A549 (cell line): ENCODE results near the gene CHST15. TPM values are rescaled to one million over a fixed set of nuclear protein-coding genes. Genes with fewer than 3 reads are reported as not detected.

Experiments used
- ATAC-seq, 2 experiments: fragments of 200-7000 bp in 1 of 2; fragments of >200 bp in 1 of 2; cut with Nextera tagmentation in 1 of 2; cut with Tn5 transposase in 1 of 2; 3 replicates each; pipeline versions ENCODE4 v1.8.0 to v1.9.1; 2018 to 2020; ENCODE audit warnings: mild to moderate bottlenecking in 1 of 2, moderate library complexity in 1 of 2
- CTCF ChIA-PET: fragments of 300-600 bp; sonication (Branson Sonifier 250); formaldehyde crosslinking; extraction: SDS; loops from one replicate; lab custom pipeline; 2021; ENCODE audit warnings: antibody characterized with exemption, inconsistent platforms; lab: Yijun Ruan, JAX
- POLR2A ChIA-PET: fragments of 350-600 bp; formaldehyde crosslinking; extraction: SDS; loops from one replicate; lab custom pipeline; 2021; ENCODE audit warnings: antibody characterized with exemption, inconsistent platforms; lab: Yijun Ruan, JAX
- DNase-seq, 2 experiments: peaks; one replicate each; pipeline versions ENCODE4 v3.0.0 to v3.0.0-alpha.2; 2011 to 2016; ENCODE audit warnings: low read depth in 1 of 2, low spot score in 1 of 2
- FAIRE-seq: peaks from 2 replicates; lab custom pipeline; 2011; peaks lifted over from hg19 to GRCh38; lab: Jason Lieb, UNC
- H3K27ac ChIP-seq, 2 experiments: fragments of >200 bp; sonication (Bioruptor Twin); formaldehyde crosslinking; 3 replicates each; pipeline ENCODE4 v1.5.1; 2016 to 2017
- H3K4me1 ChIP-seq: fragments of >200 bp; sonication (Bioruptor Twin); formaldehyde crosslinking; 3 replicates; pipeline ENCODE4 v1.6.1; 2016
- H3K4me2 ChIP-seq: fragments of >200 bp; sonication (Bioruptor Twin); formaldehyde crosslinking; 3 replicates; pipeline ENCODE4 v1.6.1; 2016
- H3K4me3 ChIP-seq: fragments of >200 bp; sonication (Bioruptor Twin); formaldehyde crosslinking; 3 replicates; pipeline ENCODE4 v1.5.1; 2016
- H3K9me3 ChIP-seq: fragments of >200 bp; sonication (Bioruptor Twin); formaldehyde crosslinking; 3 replicates; pipeline ENCODE4 v1.6.1; 2016
- CBX2 ChIP-seq: fragments of 200-600 bp; sonication (generic); IDR thresholded peaks from 2 replicates; pipeline ENCODE4 v1.6.1; 2016; ENCODE audit warnings: low read depth, mild to moderate bottlenecking, borderline replicate concordance
- CBX8 ChIP-seq: fragments of 200-600 bp; sonication (generic); IDR thresholded peaks from 2 replicates; pipeline ENCODE4 v1.6.1; 2016
- CEBPB ChIP-seq, 2 experiments: fragments of >200 bp in 1 of 2; sonication (Bioruptor Twin) in 1 of 2; formaldehyde crosslinking in 1 of 2; IDR thresholded peaks; 2 replicates each; pipeline ENCODE4 v1.6.1; 2012 to 2016
- CHD2 ChIP-seq: fragments of 150-350 bp; IDR thresholded peaks from 2 replicates; pipeline ENCODE4 v1.6.1; 2014; ENCODE audit warnings: low read length; ENCODE audit not compliant: partially characterized antibody
- CHD4 ChIP-seq: fragments of 200-600 bp; sonication (generic); IDR thresholded peaks from 2 replicates; pipeline ENCODE4 v1.6.1; 2016; ENCODE audit warnings: antibody characterized with exemption, mild to moderate bottlenecking, borderline replicate concordance
- EHF ChIP-seq: fragments of 250-450 bp; sonication (Bioruptor Pico); IDR thresholded peaks from 2 replicates; pipeline ENCODE4 v1.5.0; 2020; ENCODE audit warnings: mild to moderate bottlenecking
- EHMT2 ChIP-seq: fragments of 200-600 bp; sonication (generic); IDR thresholded peaks from 2 replicates; pipeline ENCODE4 v1.6.1; 2016; ENCODE audit warnings: antibody characterized with exemption, low read depth, mild to moderate bottlenecking, moderate library complexity
- EP300 ChIP-seq, 2 experiments: fragments of >200 bp; sonication (Bioruptor Twin); formaldehyde crosslinking; IDR thresholded peaks; 2 replicates in 1 of 2; 3 replicates in 1 of 2; pipeline ENCODE4 v1.6.1; 2016 to 2017
- FOSB ChIP-seq: fragments of 250-450 bp; sonication (Bioruptor Pico); IDR thresholded peaks from 2 replicates; pipeline ENCODE4 v1.5.0; 2020; ENCODE audit warnings: mild to moderate bottlenecking, moderate library complexity
- FOSL2 ChIP-seq, 2 experiments: fragments of 450-650 bp in 1 of 2; fragments of >200 bp in 1 of 2; sonication (Bioruptor Twin) in 1 of 2; formaldehyde crosslinking; IDR thresholded peaks; 2 replicates each; pipeline versions ENCODE4 v1.5.0 to v1.6.1; 2016 to 2020; ENCODE audit warnings: mild to moderate bottlenecking in 1 of 2, moderate library complexity in 1 of 2
- FOXS1 ChIP-seq: fragments of 250-450 bp; sonication (Bioruptor Pico); IDR thresholded peaks from 2 replicates; pipeline ENCODE4 v1.5.0; 2020; ENCODE audit warnings: mild to moderate bottlenecking, moderate library complexity
- GATA3 ChIP-seq: IDR thresholded peaks from 2 replicates; pipeline ENCODE4 v1.6.1; 2012; ENCODE audit warnings: borderline replicate concordance
- HOXA7 ChIP-seq: fragments of 250-450 bp; sonication (Bioruptor Pico); IDR thresholded peaks from 2 replicates; pipeline ENCODE4 v1.5.0; 2020; ENCODE audit warnings: mild to moderate bottlenecking, moderate library complexity
- MAFK ChIP-seq: fragments of 450-650 bp; IDR thresholded peaks from 2 replicates; pipeline ENCODE4 v1.6.1; 2014; ENCODE audit not compliant: partially characterized antibody
- MAZ ChIP-seq: fragments of 150-350 bp; IDR thresholded peaks from 2 replicates; pipeline ENCODE4 v1.6.1; 2014; ENCODE audit warnings: antibody characterized with exemption, low read depth, low read length, borderline replicate concordance
- NR3C1 ChIP-seq: fragments of >200 bp; sonication (Bioruptor Twin); formaldehyde crosslinking; IDR thresholded peaks from 3 replicates; pipeline ENCODE4 v1.6.1; 2017
- POLR2A ChIP-seq: IDR thresholded peaks from 2 replicates; pipeline ENCODE4 v1.6.1; 2012; ENCODE audit warnings: mild to moderate bottlenecking, low read length
- POLR2AphosphoS2 ChIP-seq: conservative IDR thresholded peaks from 2 replicates; pipeline ENCODE4 v1.6.1; 2012; ENCODE audit warnings: low read length, improper control_type of control experiment, inconsistent platforms
- RNF2 ChIP-seq: fragments of 200-600 bp; sonication (generic); IDR thresholded peaks from 2 replicates; pipeline ENCODE4 v1.6.1; 2016; ENCODE audit warnings: low read depth, mild to moderate bottlenecking, antibody characterized with exemption, moderate library complexity, borderline replicate concordance
- SREBF2 ChIP-seq: fragments of 450-650 bp; IDR thresholded peaks from 2 replicates; pipeline ENCODE4 v1.6.1; 2014; ENCODE audit warnings: mild to moderate bottlenecking, moderate library complexity
- ZC3H11A ChIP-seq: fragments of 450-650 bp; IDR thresholded peaks from 2 replicates; pipeline ENCODE4 v1.6.1; 2014; ENCODE audit warnings: antibody characterized with exemption, mild to moderate bottlenecking
- ZFP36 ChIP-seq: fragments of 450-650 bp; IDR thresholded peaks from 2 replicates; pipeline ENCODE4 v1.6.1; 2014; ENCODE audit warnings: borderline replicate concordance; ENCODE audit not compliant: partially characterized antibody
- ZNF302 ChIP-seq: fragments of 250-450 bp; sonication (Bioruptor Pico); IDR thresholded peaks from 2 replicates; pipeline ENCODE4 v1.9.0; 2021; ENCODE audit warnings: inconsistent platforms, mild to moderate bottlenecking, moderate library complexity
- WGBS: methylation state at CpG from one replicate; pipeline ENCODE4 v1.1.6; 2017; ENCODE audit errors: missing lambda C conversion rate; 5-methylcytosine and 5-hydroxymethylcytosine counted together
- polyA plus RNA-seq, 4 experiments: library from polyadenylated mRNA; depleted of rRNA in 3 of 4; stranded (reverse); fragments of >200 nt; fragmentation: RNase III in 1 of 4; extraction: RNeasy Plus Mini Kit Qiagen cat#74134 plus additional on column Dnase treatment in 1 of 4; gene quantifications; 2 replicates in 3 of 4; 3 replicates in 1 of 4; pipeline ENCODE4 v1.2.3, GENCODE V29; 2011 to 2017
- TF ChIP-seq, protein P1 (sequence below): fragments of 250-450 bp; sonication (Bioruptor Pico); IDR thresholded peaks from 2 replicates; pipeline ENCODE4 v1.5.0; 2020; ENCODE audit warnings: low read depth, mild to moderate bottlenecking, moderate library complexity
- TF ChIP-seq, protein P2 (sequence below): fragments of >200 bp; sonication (Bioruptor Twin); formaldehyde crosslinking; IDR thresholded peaks from 2 replicates; pipeline ENCODE4 v1.6.1; 2016
- TF ChIP-seq, protein P3 (sequence below): fragments of >200 bp; sonication (Bioruptor Twin); formaldehyde crosslinking; IDR thresholded peaks from 3 replicates; pipeline ENCODE4 v1.6.1; 2016
- TF ChIP-seq, protein P4 (sequence below): fragments of >200 bp; sonication (Bioruptor Twin); formaldehyde crosslinking; IDR thresholded peaks from 3 replicates; pipeline ENCODE4 v1.5.1; 2016
- TF ChIP-seq, protein P5 (sequence below): fragments of 250-450 bp; sonication (Bioruptor Pico); IDR thresholded peaks from 2 replicates; pipeline ENCODE4 v1.5.0; 2021; ENCODE audit warnings: mild to moderate bottlenecking, moderate library complexity, borderline replicate concordance

CHST15 gene
- polyA plus RNA-seq, 2 of the 4 experiments (the other 2 are of a cell fraction): 5.1 to 10.3 TPM

DNA sequence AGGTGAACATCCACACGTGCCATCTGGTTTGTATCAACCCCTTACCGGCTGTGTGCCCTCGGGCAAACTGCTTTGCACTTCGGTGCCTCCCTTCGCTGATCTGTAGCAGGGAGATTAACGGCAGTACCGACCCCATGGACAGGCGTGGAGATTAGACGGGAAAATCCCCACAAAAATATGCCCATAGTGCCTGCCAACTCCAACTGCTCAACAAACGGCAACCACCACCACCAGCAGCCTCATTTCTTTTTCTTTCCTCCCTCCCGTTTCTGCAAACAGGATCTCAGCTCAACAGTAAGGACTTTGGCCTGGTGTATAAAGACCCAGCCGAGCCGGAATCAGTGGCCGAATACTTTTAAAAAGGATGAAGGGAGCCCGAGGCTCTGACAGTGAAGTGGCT lies 31.0 kb downstream of the CHST15 start:
- DNase-seq: no peak
- TF ChIP-seq GATA3 (no peak), MAFK (no peak), CBX2 (no peak), FOSL2 (IDR thresholded peaks at IDR 0.05) (no peak), FOSL2 (CRISPR knock-in tag; IDR thresholded peaks at IDR 0.05) (no peak), ZFP36 (no peak), CHD4 (no peak), ZNF302 (no peak), RNF2 (no peak), EHF (CRISPR knock-in tag) (no peak), CEBPB (IDR thresholded peaks at IDR 0.05) (no peak), EP300 (IDR thresholded peaks at IDR 0.05) (no peak), HOXA7 (CRISPR knock-in tag) (no peak), ZC3H11A (no peak), POLR2A (no peak), FOSB (no peak)
- TF ChIP-seq, protein P1, sequence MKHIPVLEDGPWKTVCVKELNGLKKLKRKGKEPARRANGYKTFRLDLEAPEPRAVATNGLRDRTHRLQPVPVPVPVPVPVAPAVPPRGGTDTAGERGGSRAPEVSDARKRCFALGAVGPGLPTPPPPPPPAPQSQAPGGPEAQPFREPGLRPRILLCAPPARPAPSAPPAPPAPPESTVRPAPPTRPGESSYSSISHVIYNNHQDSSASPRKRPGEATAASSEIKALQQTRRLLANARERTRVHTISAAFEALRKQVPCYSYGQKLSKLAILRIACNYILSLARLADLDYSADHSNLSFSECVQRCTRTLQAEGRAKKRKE: no peak
- TF ChIP-seq, protein P2, sequence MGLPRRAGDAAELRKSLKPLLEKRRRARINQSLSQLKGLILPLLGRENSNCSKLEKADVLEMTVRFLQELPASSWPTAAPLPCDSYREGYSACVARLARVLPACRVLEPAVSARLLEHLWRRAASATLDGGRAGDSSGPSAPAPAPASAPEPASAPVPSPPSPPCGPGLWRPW: no peak
- 92% methylated on average over 15 of the region's 15 CpGs for WGBS
- no peak overlapping the region for H3K4me2 ChIP-seq
- FAIRE-seq: no peak
- no peak for ATAC-seq
- H3K4me1 ChIP-seq: peaks cover 21% of the 10 kb centered on the region
- ChIA-PET POLR2A (no interaction called here), CTCF (interaction anchor here (1.1 to 1.7 kb wide), 3 partner anchors 15 to 68 kb away, joined by 3 to 4 read pairs (median 3); no protein-coding TSS in a partner anchor)
- no peak overlapping the region for H3K4me3 ChIP-seq
- H3K9me3 ChIP-seq: no peaks in the 10 kb centered on the region
- no peak overlapping the region for H3K27ac ChIP-seq

DNA sequence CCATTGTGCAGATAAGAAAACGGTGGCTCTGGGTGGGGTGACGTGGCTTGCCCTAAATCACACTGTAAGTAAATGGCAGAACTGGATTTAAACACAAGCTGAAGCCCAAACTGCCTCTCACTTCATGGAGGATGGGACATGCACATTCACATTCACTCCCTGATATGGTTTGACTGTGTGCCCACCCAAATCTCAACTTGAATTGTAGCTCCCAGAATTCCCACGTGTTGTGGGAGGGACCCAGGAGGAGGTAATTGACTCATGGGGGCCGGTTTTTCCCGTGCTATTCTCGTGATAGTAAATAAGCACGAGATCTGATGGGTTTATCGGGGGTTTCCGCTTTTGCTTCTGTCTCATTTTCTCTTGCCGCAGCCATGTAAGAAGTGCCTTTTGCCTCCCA lies 32.4 kb downstream of the CHST15 start:
- Histone ChIP-seq H3K4me2 (no peak overlapping the region), H3K4me3 (no peak overlapping the region), H3K4me1 (peaks cover 21% of the 10 kb centered on the region), H3K9me3 (no peaks in the 10 kb centered on the region), H3K27ac (no peak overlapping the region)
- TF ChIP-seq SREBF2 (no peak), NR3C1 (no peak), POLR2AphosphoS2 (no peak), EHMT2 (no peak), CHD4 (no peak), FOXS1 (CRISPR knock-in tag) (no peak), HOXA7 (CRISPR knock-in tag) (no peak), EHF (CRISPR knock-in tag) (no peak), CBX8 (no peak), MAZ (no peak), CHD2 (no peak)
- TF ChIP-seq, protein P3, sequence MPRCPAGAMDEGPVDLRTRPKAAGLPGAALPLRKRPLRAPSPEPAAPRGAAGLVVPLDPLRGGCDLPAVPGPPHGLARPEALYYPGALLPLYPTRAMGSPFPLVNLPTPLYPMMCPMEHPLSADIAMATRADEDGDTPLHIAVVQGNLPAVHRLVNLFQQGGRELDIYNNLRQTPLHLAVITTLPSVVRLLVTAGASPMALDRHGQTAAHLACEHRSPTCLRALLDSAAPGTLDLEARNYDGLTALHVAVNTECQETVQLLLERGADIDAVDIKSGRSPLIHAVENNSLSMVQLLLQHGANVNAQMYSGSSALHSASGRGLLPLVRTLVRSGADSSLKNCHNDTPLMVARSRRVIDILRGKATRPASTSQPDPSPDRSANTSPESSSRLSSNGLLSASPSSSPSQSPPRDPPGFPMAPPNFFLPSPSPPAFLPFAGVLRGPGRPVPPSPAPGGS: no peak
- TF ChIP-seq, protein P4, sequence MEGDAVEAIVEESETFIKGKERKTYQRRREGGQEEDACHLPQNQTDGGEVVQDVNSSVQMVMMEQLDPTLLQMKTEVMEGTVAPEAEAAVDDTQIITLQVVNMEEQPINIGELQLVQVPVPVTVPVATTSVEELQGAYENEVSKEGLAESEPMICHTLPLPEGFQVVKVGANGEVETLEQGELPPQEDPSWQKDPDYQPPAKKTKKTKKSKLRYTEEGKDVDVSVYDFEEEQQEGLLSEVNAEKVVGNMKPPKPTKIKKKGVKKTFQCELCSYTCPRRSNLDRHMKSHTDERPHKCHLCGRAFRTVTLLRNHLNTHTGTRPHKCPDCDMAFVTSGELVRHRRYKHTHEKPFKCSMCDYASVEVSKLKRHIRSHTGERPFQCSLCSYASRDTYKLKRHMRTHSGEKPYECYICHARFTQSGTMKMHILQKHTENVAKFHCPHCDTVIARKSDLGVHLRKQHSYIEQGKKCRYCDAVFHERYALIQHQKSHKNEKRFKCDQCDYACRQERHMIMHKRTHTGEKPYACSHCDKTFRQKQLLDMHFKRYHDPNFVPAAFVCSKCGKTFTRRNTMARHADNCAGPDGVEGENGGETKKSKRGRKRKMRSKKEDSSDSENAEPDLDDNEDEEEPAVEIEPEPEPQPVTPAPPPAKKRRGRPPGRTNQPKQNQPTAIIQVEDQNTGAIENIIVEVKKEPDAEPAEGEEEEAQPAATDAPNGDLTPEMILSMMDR: no peak
- TF ChIP-seq, protein P1: no peak
- TF ChIP-seq, protein P5, sequence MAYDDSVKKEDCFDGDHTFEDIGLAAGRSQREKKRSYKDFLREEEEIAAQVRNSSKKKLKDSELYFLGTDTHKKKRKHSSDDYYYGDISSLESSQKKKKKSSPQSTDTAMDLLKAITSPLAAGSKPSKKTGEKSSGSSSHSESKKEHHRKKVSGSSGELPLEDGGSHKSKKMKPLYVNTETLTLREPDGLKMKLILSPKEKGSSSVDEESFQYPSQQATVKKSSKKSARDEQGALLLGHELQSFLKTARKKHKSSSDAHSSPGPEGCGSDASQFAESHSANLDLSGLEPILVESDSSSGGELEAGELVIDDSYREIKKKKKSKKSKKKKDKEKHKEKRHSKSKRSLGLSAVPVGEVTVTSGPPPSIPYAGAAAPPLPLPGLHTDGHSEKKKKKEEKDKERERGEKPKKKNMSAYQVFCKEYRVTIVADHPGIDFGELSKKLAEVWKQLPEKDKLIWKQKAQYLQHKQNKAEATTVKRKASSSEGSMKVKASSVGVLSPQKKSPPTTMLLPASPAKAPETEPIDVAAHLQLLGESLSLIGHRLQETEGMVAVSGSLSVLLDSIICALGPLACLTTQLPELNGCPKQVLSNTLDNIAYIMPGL (CRISPR knock-in tag): no peak
- ATAC-seq (no peak), DNase-seq (no peak), FAIRE-seq (no peak)
- ChIA-PET CTCF (no interaction called here), POLR2A (no interaction called here)
- WGBS: 85% methylated on average over 10 of the region's 10 CpGs
